DMS 273 (cell line): ENCODE measurements around the gene TTC19.

ENCODE experiments used
- DNase-seq: peaks from one replicate; lab custom pipeline; 2025; ENCODE audit not compliant: unreplicated experiment; lab: John Stamatoyannopoulos, UW

TTC19 gene, protein sequence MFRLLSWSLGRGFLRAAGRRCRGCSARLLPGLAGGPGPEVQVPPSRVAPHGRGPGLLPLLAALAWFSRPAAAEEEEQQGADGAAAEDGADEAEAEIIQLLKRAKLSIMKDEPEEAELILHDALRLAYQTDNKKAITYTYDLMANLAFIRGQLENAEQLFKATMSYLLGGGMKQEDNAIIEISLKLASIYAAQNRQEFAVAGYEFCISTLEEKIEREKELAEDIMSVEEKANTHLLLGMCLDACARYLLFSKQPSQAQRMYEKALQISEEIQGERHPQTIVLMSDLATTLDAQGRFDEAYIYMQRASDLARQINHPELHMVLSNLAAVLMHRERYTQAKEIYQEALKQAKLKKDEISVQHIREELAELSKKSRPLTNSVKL

DNA sequence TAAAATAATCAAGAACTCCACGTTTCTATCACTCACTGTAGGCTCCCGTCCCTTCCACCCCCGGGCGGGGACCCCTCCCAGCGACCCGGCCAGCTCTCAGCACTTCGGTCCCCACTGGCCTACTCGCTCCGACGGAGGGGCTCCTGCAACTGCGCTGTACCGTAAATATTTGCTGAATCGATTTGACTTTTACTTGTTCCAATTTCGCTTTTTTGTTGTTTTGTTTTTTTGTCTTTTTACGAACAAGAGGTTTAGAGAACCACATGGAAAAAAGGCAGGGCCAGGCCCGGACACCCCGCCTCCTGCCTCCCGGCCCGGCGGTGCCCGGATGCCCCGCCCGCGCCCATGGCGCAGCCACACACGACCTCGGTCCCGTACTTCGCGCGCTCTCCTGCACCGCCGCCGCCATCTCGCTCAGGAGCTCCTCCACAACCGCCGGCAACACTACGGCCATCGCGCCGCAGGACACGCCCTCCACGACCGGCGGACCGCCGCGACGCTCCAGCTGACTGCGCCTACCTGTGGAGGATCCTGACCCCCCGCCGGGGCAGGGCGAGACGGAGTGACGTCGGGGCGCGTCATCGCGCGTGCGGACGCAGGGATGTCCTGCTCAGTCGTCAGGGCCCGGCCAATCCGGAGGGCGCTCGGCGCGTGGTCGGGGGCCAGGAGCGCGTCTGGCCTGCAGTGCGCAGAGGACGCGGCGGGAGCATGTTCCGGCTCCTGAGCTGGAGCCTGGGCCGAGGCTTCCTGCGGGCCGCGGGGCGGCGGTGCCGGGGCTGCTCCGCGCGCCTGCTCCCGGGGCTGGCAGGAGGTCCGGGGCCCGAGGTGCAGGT is at the start of gene TTC19, which contains the start of gene ZSWIM7:
TTC19 (plus strand) TSS at position 684 of the 833 bp plus-strand sequence; CDS start at position 709, 25 bp downstream.
ZSWIM7 (minus strand) TSS at position 564 of the 833 bp plus-strand sequence; CDS start at position 454, 110 bp downstream.
- DNase-seq: peak; percentile 96

DNA sequence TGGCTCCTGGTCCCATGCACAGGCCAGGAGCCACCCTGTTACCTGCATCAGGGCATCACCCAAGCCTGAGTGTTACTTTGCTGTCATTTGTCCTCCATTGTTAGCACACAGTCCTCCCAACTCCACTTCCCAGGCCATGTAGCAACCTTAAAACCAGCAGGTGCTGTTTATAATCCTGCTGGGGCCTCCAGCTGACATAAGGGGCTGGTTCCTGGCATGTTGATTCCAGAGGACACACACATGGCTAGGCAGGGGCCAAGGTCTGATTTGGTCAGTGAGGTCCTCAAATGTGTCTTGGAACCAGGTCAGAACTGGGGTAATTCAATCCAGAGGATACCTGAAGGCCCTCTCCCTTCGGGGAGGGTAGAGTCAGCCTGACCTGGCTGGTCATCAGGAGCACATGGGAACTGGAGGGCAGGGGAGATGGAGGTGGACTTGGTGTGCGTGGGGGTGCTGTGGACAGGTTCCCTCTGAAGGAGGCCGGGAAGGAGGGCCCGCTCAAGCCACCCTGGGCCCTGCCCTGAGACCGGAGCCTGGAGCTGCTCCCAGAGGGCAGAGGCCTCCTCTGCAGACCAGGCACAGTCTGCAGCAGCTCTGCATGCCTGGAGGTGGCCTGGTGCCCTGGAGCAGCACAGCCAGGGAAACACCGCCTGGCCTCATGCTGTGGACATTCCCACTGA is 48.1 kb upstream of the TTC19 start:
- no peak for DNase-seq

DNA sequence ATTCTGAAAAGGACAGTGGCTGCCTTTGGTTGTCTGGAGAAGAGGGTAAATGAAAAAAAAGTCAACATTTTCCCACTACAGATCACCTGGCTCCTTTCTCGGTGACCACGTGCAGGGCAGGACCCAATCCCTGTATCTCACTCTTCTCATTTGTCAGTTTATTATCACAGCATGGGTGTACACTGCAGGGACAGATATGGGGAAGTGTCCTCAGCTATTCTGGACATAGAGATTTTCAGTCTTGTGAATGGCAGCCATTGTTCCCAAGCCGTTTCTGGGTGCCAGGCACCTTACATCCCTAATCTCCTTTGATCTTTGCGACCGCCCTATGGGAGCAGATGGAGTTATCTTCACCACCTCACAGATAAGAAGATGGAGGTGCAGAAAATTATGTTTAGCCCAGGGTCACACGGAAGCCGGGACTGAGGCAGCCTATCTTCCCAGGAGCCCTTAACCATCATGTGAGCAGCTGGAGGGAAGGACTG is 47.5 kb upstream of the TTC19 start:
- DNase-seq: no peak

DNA sequence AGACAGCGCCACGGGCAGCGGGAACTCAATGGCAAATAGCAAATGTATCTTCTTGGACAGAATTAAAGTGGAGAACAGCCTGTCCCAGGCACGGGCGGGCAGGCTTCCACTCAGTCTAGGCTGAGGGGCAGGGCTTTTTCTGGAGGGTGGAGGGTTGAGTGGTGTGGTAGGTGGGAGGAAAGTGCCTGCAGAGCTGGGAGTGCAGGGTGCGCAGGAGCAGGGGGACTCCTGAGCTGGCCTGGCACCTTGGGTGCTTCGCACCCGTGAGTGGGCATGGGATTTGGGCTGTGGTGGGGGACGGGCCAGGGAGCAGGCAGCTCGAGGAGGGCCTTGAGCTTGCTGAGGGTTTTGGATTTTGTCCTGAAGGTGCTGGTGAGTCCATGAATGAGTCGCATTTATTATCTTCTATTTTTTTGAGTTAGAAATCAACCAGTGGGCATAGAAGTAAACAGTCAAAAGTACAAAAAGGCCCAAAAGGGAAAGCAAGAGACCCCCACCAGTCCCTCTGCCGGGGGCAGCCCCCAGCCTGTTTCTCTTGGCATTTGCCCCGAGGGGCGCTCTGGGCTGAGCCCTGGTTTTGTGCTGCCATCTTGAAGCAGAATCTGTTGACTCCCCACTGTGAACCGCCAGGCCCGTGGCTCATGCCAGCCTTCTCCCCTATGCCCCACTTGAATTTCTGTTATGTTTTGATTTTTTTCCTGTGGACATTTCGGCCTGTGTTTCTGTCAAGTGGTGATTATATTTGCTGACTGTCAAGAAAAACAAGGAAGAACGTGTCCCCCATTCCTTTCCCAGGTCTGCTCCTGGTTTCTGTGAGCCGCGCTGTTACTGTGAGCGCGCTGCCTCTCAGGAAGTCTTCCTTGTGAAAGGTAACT is 46.5 kb upstream of the TTC19 start:
- DNase-seq: no peak

DNA sequence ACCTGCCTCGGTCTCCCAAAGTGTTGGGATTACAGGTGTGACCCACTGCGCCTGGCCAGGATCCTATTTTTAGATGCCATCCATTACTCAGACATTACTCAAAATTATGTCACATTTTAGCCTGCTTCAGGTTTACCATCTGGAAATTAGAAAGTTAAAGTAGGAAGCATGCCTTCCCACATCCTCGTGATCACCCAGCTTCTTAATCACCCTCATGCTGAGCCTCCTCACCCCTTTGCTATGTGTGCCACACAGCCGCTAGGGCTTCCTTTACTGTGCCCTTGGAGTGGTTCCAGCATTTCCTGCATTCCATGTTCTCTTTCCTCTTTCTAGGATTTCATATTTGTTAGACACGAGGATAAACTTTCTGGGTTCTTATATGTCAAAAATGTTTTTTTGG is 45.4 kb upstream of the TTC19 start:
- peak; percentile 7 for DNase-seq

DNA sequence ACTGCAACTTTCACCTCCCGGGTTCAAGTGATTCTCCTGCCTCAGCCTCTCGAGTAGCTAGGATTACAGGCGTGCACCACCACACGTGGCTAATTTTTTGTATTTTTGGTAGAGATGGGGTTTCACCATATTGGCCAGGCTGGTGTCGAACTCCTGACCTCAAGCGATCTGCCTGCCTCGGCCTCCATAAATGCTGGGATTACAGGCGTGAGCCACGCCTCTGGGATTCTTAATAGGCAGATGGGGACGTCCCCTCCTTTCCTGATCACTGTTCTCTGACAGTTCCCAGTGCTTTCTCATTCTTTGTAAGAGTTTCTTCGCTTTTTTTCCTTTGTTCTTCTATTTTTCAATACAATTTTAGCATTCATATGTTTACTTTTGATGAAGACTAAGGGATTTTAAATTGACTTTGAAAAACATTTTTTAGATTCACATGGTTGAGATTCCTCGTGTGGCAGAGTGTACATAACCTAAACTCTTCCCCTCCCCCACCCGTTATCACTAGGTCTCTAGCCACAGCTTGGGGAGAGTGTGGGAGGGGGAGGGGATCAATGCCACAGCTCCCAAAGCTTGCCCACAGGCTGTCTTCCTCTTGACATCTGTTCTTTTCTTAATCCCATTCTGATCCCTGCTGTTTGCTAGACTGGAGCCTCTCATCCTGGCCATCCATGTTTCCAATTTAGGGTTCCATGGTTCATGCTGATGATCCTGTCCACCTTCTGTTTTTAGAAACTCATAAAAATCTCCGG is 43.7 kb upstream of the TTC19 start:
- peak; percentile 47 for DNase-seq

DNA sequence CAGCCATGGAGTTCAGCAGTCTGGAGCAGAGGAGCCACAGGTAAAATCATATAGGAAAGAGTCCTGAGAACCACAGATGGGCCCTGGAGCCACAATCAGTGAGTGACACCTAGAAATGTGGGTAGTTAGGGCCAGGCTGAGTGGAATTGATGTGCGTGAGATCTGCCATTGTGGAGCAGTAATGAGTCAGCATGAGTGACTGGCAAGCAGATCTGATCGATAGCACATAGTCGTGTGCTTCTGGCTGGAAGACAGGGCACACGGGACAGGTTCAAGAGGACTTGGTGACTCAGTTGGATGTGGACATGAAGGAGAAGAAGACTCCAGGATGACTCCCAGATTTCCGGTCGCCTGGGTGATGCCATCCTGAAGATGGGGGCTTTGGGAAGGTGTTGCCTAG is 42.4 kb upstream of the TTC19 start:
- DNase-seq: no peak

DNA sequence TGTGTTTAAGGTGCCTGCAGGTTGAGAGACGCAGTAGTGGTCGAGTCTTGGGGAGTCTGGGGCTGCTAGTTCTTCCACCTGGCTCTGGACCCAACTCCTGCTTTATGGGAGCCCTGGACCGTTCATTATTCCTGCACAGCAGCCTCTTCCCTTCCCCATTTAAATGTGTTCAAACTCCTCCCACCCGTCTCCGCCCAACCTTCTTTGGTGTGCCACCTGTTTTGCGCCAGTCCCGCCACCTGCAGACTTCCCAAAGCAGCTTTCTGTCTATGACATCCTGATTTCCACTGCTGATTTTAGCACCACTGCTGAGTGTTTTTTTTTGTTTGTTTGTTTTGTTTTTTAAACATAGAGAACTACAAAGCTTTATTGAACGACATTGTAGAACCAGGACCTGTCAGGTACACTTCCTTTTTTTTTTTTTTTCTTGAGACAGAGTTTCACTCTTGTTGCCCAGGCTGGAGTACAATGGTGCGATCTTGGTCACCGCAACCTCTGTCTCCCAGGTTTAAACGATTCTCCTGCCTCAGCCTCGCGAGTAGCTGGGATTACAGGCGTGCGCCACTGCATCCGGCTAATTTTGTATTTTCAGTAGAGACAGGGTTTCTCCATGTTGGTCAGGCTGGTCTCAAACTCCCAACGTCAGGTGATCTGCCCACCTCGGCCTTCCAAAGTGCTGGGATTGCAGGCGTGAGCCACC is 41.9 kb upstream of the TTC19 start:
- no peak for DNase-seq

DNA sequence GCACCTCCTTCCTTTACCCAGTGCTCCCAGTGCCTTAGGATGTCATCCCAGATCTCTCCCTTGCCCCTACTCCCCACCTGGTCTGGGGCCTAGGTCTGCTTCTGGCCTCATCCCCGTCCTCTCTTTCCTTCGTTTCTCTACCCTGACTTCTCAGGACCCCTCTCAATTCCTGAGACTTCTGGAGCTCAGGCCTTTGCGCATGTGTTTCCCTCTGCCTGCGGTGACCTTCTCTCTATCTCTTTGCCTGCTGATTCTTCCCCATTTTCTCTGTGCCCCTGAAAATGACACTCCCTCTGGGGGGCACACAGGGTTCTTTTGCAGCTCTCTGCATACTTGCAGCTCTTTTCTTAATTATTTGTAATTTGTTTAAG is 41.2 kb upstream of the TTC19 start:
- DNase-seq: no peak

DNA sequence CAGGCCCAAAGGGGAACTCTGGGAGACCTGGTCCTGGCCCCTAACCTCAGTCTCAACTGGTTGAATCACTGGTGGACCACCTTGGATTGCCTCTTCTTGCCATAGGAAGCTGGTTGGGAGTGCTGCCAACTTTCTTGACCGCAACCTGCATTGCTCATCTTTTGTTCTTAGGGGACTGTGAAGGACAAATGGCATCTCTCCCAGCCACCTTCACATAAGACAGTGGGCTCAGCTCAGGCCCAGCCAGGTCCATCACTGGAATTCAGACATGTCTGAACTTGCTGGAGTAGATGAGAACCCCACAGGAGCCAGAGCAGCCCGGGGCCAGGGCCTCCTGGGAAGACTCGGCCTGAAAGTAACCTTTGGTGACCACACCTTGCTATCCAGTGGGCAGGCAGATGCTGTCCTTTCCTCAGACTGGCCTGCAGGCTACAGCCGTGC is 35.9 kb upstream of the TTC19 start:
- DNase-seq: no peak

DNA sequence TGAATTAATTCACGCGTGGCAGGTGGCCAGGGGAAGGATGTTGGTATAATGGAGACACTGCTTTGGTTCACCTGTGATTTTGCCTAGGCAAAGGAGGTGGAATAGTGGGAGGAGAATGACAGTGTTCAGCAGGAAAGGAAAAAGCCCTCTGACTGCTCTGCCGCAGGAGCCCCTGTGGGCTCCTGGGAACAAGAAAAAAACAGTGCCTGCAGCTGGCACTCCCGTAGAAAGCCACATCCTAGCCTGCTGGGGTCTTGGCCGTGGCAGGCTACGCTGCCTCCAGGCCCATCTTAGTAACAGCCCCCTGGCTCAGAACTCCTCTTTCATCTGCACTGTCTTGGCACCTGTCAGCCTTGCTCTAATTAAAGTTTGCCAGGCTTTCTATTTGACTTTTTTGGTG is 34.1 kb upstream of the TTC19 start:
- DNase-seq: no peak

DNA sequence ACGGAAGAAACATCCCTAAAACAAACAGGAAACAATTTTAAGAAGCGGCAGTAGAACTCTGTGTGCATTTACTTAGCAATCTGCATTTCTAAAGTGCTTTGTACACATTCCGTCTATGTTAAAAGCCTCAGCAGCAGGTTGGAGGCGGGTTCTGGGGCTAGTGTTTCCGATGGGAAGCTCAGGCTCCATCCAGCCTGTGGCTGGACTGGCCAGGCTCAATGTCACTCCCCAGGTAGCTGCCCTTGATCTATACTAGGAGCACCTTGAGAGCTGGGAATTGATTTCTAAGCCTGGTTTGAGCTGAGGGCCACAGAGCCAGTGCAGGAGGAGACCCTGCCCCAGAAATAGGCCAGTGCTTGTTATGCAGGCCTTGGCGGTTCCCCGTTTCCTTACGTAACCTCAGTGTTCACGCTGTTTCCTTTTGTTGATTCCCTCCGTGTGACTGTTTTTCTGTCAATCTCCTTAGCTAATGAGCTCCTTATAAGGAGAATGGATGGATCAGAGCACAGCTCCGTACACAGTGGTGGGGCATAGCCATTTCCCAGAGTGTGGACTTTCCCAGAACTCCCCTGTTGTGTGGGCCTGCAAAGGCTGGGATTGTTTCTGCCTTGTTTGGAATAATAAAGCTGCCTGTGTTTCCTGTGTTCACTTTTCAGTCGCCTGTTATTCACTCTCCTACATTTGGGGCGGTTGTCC is 33.3 kb upstream of the TTC19 start:
- DNase-seq: no peak

DNA sequence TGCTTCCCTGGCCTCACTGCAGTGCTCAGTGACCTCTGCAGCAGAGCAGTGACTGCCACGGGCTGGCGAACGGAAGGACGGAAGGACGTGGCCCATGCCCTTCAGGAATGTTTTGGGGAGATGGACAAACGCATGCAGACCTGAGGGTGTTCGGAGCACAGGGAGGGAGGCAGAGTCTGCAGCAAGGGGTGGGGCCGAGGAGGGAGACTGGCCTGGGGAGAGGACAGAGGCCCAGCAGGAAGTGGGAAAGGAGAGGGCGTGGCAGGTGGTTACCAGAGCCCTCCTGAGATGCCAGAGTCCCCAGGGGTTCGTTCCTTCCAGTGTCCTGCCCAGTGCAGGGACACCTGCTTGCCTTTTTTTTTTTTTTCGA is 32.8 kb upstream of the TTC19 start:
- DNase-seq: no peak

DNA sequence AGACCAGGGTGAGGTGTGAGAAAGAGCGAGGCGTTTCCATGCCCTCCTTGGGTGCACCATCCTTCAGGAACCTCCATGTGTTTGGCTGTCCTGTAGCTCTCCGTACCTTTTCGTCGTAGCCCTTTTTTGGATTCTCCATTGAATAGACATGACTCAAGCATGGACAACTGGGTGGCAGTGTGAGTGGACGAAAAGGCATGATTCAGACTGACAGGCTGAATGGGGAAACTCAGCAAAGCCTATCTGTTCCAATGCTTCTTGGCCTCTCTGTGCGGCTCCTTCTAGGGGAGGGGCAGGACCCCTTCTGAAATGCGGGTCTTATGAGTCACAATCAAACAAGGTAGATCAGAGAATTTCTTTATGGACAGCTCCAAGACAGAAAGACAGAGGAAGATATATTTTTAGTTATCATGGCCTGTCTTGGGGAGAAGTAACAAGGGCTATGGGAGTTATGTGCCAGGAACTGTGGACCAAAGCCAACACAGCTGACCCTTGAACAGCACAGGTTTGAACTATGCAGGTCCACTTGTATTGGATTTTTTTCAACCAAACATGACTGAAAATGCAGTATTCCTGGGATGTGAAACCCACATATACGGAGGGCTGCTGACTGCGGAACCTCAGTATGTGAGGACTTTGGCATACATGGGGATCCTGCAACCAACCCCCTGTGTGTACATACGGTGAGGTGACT is 31.8 kb upstream of the TTC19 start:
- no peak for DNase-seq

DNA sequence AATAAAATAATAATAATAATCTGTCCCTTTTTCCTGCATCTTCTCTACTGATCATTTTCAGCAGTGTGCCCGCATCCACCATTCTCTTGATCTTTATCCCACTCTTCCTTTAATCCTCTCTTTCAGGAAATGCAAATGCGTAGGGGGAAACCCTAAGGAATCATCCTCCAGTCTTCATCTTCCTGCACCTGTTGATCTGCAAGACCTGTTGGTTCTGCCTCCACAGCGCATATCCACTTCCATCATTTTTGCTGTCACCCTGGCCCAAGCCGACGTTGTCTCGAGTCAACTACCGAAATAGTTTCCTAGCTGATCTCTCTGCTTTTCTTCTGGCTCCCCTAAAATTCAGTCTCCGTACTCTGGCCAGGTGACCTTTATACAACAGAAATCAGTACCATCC is 30.2 kb upstream of the TTC19 start:
- no peak for DNase-seq

DNA sequence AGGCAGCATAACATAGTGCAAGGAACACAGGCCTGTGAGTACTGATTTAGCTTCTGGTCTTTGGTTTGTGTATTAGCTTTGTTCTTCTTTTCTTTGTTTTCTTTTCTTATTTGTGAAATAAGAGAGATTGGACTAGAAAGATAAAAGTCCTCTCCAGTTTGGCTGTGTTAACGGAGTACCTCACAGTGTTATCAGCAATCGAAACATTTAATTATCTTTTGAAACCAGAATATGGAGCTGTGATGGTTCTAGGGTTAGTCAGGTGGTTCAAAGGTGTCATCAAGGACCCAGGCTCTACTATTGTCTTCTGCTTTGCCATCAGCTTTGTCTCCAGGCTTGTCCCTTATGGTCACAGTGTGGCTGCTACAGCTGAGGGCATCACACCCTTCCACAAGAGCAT is 29.1 kb upstream of the TTC19 start:
- DNase-seq: no peak

DNA sequence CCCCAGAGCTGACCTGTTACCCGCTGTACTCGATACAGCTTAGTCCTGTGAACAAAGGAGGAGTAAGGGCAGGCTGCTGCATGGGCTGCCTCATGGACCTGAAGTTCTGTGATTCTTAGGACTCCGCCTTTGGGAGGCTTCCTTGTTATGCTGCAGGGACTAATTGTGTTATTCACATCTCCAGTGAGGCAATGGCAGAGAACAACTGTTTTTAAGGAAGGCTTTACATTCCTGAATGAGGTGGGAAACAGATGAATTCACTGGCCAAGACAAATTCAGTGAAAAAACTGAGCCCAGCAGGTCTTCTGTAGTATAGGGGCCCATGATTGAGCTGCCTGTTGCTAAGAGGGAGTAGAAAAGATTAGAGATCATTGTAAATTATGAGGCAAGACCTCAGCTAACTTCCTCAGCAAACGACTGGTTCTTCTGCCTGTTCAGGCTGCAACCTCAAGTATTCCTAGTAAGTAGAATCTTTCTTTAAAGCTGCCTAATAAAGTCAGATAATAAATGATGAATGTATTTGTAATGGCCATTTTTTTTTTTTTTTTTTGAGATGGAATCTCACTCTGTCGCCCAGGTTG is 28.4 kb upstream of the TTC19 start:
- DNase-seq: no peak

DNA sequence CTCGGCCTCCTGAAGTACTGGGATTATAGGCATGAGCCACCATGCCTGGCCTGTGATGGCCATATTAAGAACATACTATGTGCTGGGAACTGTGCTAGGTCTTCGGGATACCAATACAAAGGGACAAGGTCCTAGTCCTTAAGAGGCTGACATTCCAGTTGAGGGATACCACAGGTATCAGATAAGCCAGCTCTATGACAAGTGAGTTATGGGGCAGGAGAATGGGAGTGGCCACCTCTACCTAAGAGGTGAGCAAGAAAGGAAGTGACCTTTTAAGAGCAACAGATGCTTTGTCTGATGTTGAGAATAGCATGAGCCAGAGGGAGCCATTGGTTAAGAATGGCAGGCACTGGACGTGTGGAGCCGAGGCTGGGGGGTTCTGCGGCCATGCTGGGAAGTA is 27.7 kb upstream of the TTC19 start:
- DNase-seq: no peak
